K562 (cell line): Measurements from ENCODE around the gene ARHGEF10L. TPM values are rescaled to one million over a fixed set of nuclear protein-coding genes. Genes with fewer than 3 reads are reported as not detected.

Experiments
- FOXA3 ChIP-seq, 2 experiments: fragments of 450-650 bp in 1 of 2; sonication (generic) in 1 of 2; formaldehyde crosslinking; IDR thresholded peaks in 1 of 2; conservative IDR thresholded peaks in 1 of 2; 2 replicates each; pipeline versions ENCODE4 v1.4.0 to v1.8.0; 2020 to 2022; ENCODE audit warnings: mild to moderate bottlenecking in 2 of 2, missing genetic modification reagents in 1 of 2
- PHF8 ChIP-seq: fragments of 200-600 bp; sonication (generic); IDR thresholded peaks from 2 replicates; pipeline ENCODE4 v1.6.1; 2012; ENCODE audit warnings: mixed run types, mild to moderate bottlenecking, inconsistent platforms, low read length, moderate library complexity, borderline replicate concordance
- POU5F1 ChIP-seq: fragments of 150-350 bp; IDR thresholded peaks from 2 replicates; pipeline ENCODE4 v1.6.1; 2014; ENCODE audit warnings: borderline replicate concordance, low read length, low read depth, mild to moderate bottlenecking; ENCODE audit not compliant: partially characterized antibody
- TEAD4 ChIP-seq, 2 experiments: sonication (generic) in 1 of 2; formaldehyde crosslinking in 1 of 2; IDR thresholded peaks; 2 replicates each; pipeline versions ENCODE4 v1.6.1 to v1.8.0; 2012 to 2022; ENCODE audit warnings: borderline replicate concordance in 1 of 2, inconsistent platforms in 1 of 2, low read length in 1 of 2, mild to moderate bottlenecking in 1 of 2, missing genetic modification reagents in 1 of 2
- ZNF140 ChIP-seq: fragments of 250-450 bp; sonication (Bioruptor Pico); IDR thresholded peaks from 2 replicates; pipeline ENCODE4 v1.8.0; 2021; ENCODE audit warnings: moderate library complexity, mild to moderate bottlenecking, inconsistent platforms
- polyA plus RNA-seq, 8 experiments: library from polyadenylated mRNA; depleted of rRNA in 4 of 8; stranded (reverse) in 5 of 8; unstranded in 3 of 8; fragments of >200 nt; fragmentation: Nextera tagmentation in 2 of 8; fragmentation: Illumina TruSeq in 1 of 8; extraction: Ambion mirVana in 2 of 8; extraction: Trizol in 1 of 8; gene quantifications; 2 replicates each; pipeline versions ENCODE4 v1.2.1 to v1.2.3, GENCODE V29; 2011 to 2014; ENCODE audit warnings: inconsistent platforms in 1 of 8, missing spikeins in 1 of 8
- total RNA-seq, 7 experiments: library from RNA; depleted of rRNA in 6 of 7; stranded (reverse); fragments of >200 nt in 6 of 7; fragmentation: Illumina TruSeq in 2 of 7; extraction: Trizol in 2 of 7; gene quantifications; 2 replicates each; pipeline versions ENCODE4 v1.2.1 to v1.2.3, GENCODE V29; 2011 to 2021; ENCODE audit warnings: low replicate concordance in 1 of 7
- TF ChIP-seq, protein P1 (sequence below): fragments of 150-350 bp; conservative IDR thresholded peaks from 2 replicates; pipeline ENCODE4 v1.6.1; 2014; ENCODE audit warnings: low read length
- TF ChIP-seq, protein P2 (sequence below): fragments of 250-450 bp; sonication (Bioruptor Pico); IDR thresholded peaks from 2 replicates; pipeline ENCODE4 v1.4.0; 2020; ENCODE audit warnings: borderline replicate concordance

ARHGEF10L gene
- total and polyA plus RNA-seq, 9 of the 15 experiments (the other 6 are each of a cell fraction or from before 2014, with no cell fraction given): 0.09 to 0.13 TPM; not detected in 7

DNA sequence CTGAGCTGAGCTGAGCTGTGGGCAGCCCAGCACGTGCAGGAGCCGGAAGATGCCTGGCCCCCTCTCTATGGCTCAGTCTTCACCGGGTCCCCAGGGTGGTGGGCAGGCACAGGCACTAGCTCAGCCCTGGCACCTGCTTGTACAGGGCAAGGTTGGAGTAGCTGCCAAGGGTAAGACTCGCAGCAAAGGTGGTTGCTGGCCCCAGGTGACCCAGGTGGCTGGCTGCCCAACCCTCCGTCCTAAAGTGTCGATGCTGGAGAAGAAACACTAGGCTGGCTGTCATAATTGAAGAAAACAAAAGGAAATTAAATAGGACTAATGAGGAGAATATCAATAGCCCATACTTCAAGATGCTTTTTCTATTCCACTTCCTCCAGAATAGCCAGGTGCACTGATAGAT lies 138.5 kb downstream of the ARHGEF10L start (continued):
- TF ChIP-seq, protein P1, sequence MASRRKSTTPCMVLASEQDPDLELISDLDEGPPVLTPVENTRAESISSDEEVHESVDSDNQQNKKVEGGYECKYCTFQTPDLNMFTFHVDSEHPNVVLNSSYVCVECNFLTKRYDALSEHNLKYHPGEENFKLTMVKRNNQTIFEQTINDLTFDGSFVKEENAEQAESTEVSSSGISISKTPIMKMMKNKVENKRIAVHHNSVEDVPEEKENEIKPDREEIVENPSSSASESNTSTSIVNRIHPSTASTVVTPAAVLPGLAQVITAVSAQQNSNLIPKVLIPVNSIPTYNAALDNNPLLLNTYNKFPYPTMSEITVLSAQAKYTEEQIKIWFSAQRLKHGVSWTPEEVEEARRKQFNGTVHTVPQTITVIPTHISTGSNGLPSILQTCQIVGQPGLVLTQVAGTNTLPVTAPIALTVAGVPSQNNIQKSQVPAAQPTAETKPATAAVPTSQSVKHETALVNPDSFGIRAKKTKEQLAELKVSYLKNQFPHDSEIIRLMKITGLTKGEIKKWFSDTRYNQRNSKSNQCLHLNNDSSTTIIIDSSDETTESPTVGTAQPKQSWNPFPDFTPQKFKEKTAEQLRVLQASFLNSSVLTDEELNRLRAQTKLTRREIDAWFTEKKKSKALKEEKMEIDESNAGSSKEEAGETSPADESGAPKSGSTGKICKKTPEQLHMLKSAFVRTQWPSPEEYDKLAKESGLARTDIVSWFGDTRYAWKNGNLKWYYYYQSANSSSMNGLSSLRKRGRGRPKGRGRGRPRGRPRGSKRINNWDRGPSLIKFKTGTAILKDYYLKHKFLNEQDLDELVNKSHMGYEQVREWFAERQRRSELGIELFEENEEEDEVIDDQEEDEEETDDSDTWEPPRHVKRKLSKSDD: no peak
- TF ChIP-seq, protein P2, sequence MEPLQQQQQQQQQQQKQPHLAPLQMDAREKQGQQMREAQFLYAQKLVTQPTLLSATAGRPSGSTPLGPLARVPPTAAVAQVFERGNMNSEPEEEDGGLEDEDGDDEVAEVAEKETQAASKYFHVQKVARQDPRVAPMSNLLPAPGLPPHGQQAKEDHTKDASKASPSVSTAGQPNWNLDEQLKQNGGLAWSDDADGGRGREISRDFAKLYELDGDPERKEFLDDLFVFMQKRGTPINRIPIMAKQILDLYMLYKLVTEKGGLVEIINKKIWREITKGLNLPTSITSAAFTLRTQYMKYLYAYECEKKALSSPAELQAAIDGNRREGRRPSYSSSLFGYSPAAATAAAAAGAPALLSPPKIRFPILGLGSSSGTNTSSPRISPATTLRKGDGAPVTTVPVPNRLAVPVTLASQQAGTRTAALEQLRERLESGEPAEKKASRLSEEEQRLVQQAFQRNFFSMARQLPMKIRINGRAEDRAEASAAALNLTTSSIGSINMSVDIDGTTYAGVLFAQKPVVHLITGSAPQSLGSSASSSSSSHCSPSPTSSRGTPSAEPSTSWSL (CRISPR knock-in tag): no peak
- TF ChIP-seq ZNF140 (CRISPR knock-in tag) (no peak), TEAD4 (IDR thresholded peaks at IDR 0.05; ENCODE audit: low read length) (no peak), TEAD4 (CRISPR knock-in tag; IDR thresholded peaks at IDR 0.05; ENCODE audit: borderline replicate concordance) (no peak), PHF8 (no peak), FOXA3 (CRISPR knock-in tag; conservative IDR thresholded peaks at IDR 0.05 in 1 of 2, IDR thresholded peaks at IDR 0.05 in 1 of 2) (no peak), POU5F1 (no peak)
